Ureter (tissue), 1 donor: ENCODE results near the gene PRR16. TPM values are rescaled to one million over a fixed set of nuclear protein-coding genes. Genes with fewer than 3 reads are reported as not detected.

Experiments used
- DNase-seq: peaks from one replicate; pipeline ENCODE4 v3.0.0-alpha.2; 2020; ENCODE audit warnings: low spot score
- total RNA-seq: library from RNA; stranded (reverse); gene quantifications from one replicate; pipeline ENCODE4 v1.2.4, GENCODE V29; 2023
- donor health status: DM: yes; HTN: yes; CAD: no.

The PRR16 gene
- total RNA-seq, 1 donor from 2014 or later = 4.2 TPM

GRCh38 chr5:120568711-120569110 lies 104.6 kb downstream of the PRR16 start:
- no peak for DNase-seq

GRCh38 chr5:120576588-120576987 lies 112.5 kb downstream of the PRR16 start:
- DNase-seq = no peak

GRCh38 chr5:120582635-120583034 lies 118.5 kb downstream of the PRR16 start:
- DNase-seq = no peak

- DNase-seq = no peak
Measured at GRCh38 chr5:120586646-120587045, 122.5 kb downstream of the PRR16 start.

GRCh38 chr5:120591911-120592310 lies 127.8 kb downstream of the PRR16 start:
- no peak for DNase-seq

- DNase-seq = no peak
Measured at GRCh38 chr5:120599576-120599975, 135.5 kb downstream of the PRR16 start.

GRCh38 chr5:120600639-120601038 lies 136.5 kb downstream of the PRR16 start:
- DNase-seq = no peak

- no peak for DNase-seq
Measured at GRCh38 chr5:120602033-120602432, 137.9 kb downstream of the PRR16 start.

GRCh38 chr5:120604884-120605283 lies 140.8 kb downstream of the PRR16 start:
- no peak for DNase-seq

- DNase-seq = no peak
Measured at GRCh38 chr5:120605325-120606079, 141.4 kb downstream of the PRR16 start.

GRCh38 chr5:120609570-120609969 lies 145.5 kb downstream of the PRR16 start:
- no peak for DNase-seq

GRCh38 chr5:120610145-120610544 lies 146.0 kb downstream of the PRR16 start:
- DNase-seq = no peak

- DNase-seq = no peak
Measured at GRCh38 chr5:120613729-120614128, 149.6 kb downstream of the PRR16 start.

GRCh38 chr5:120614531-120615180 lies 150.6 kb downstream of the PRR16 start:
- no peak for DNase-seq

- DNase-seq = no peak
Measured at GRCh38 chr5:120615967-120616645, 152.0 kb downstream of the PRR16 start.

- DNase-seq = no peak
Measured at GRCh38 chr5:120621339-120621738, 157.2 kb downstream of the PRR16 start.

GRCh38 chr5:120624021-120624563 lies 160.0 kb downstream of the PRR16 start:
- no peak for DNase-seq

- no peak for DNase-seq
Measured at GRCh38 chr5:120628156-120628555, 164.1 kb downstream of the PRR16 start.

- DNase-seq = no peak
Measured at GRCh38 chr5:120630550-120630949, 166.4 kb downstream of the PRR16 start.

- DNase-seq = no peak
Measured at GRCh38 chr5:120631611-120632010, 167.5 kb downstream of the PRR16 start.

GRCh38 chr5:120632430-120632829 lies 168.3 kb downstream of the PRR16 start:
- DNase-seq = no peak

GRCh38 chr5:120638449-120638848 lies 174.3 kb downstream of the PRR16 start:
- DNase-seq = no peak

- DNase-seq = no peak
Measured at GRCh38 chr5:120640778-120641177, 176.7 kb downstream of the PRR16 start.
